GM12878 (cell line): ENCODE results near the gene PDE8B.

Experiments
- CTCF ChIP-seq, 3 experiments: IDR thresholded peaks in 2 of 3; conservative IDR thresholded peaks in 1 of 3; 2 replicates each; pipeline ENCODE4 v1.5.1; 2011; ENCODE audit warnings: low read depth in 3 of 3, low read length in 3 of 3, mild to moderate bottlenecking in 3 of 3, control low read depth in 2 of 3, moderate library complexity in 2 of 3, inconsistent platforms in 1 of 3, mixed read lengths in 1 of 3; ENCODE audit not compliant: control insufficient read depth in 2 of 3, insufficient read depth in 1 of 3; ENCODE audit errors: extremely low read depth in 1 of 3
- CUX1 ChIP-seq: IDR thresholded peaks from 2 replicates; pipeline ENCODE4 v1.6.1; 2012; ENCODE audit warnings: improper control_type of control experiment, low read depth, low read length; ENCODE audit not compliant: insufficient replicate concordance
- REST ChIP-seq: IDR thresholded peaks from 2 replicates; pipeline ENCODE4 v1.6.1; 2012; ENCODE audit warnings: mild to moderate bottlenecking, low read depth, low read length
- YY1 ChIP-seq: IDR thresholded peaks from 2 replicates; pipeline ENCODE4 v1.6.1; 2011; ENCODE audit warnings: low read depth, mild to moderate bottlenecking, low read length

GRCh38 chr5:77380636-77381035 lies 170.2 kb downstream of the PDE8B start:
- TF ChIP-seq CUX1 = no peak
- no peak for TF ChIP-seq REST
- no peak for TF ChIP-seq CTCF (IDR thresholded peaks at IDR 0.05 in 2 of 3, conservative IDR thresholded peaks at IDR 0.05 in 1 of 3; ENCODE audit: control insufficient read depth in 2 of 3, extremely low read depth in 1 of 3, insufficient read depth in 1 of 3, low read depth in 3 of 3, low read length in 3 of 3)
- no peak for TF ChIP-seq YY1
